K562 (cell line): ENCODE results near the gene SEH1L. TPM values are rescaled to one million over a fixed set of nuclear protein-coding genes. Genes with fewer than 3 reads are reported as not detected.

Source experiments
- ATAC-seq: fragments of 200-7000 bp; cut with Tn5 transposase; 3 replicates; pipeline ENCODE4 v1.9.1; 2020; ENCODE audit warnings: moderate library complexity
- BruUV-seq: library from RNA; stranded (reverse); fragments of 400-500 nt; replicated peaks from 2 replicates; lab custom pipeline; 2021; lab: Mats Ljungman, UMichigan
- CTCF ChIA-PET: fragments of 300-600 bp; formaldehyde crosslinking; extraction: SDS; loops from one replicate; lab custom pipeline; 2021; ENCODE audit warnings: low intra/inter-chr PET ratio; lab: Yijun Ruan, JAX
- POLR2A ChIA-PET: fragments of 300-600, 350-650 bp; sonication (Branson Sonifier 250); formaldehyde crosslinking; extraction: SDS; loops from one replicate; lab custom pipeline; 2021; ENCODE audit warnings: antibody characterized with exemption, inconsistent platforms; lab: Yijun Ruan, JAX
- DNase-seq, 4 experiments: peaks; one replicate each; pipeline versions ENCODE4 v3.0.0 to v3.0.0-alpha.2; 2011 to 2018; ENCODE audit warnings: low spot score in 3 of 4, mixed read lengths in 3 of 4; ENCODE audit errors: extremely low read depth in 1 of 4
- FAIRE-seq: peaks from 2 replicates; lab custom pipeline; 2011; peaks lifted over from hg19 to GRCh38; lab: Jason Lieb, UNC
- H2AFZ ChIP-seq: 2 replicates; pipeline ENCODE4 v1.6.0; 2011; ENCODE audit warnings: low read depth, low read length, control low read depth, inconsistent platforms
- H3K27ac ChIP-seq: fragments of 200-600 bp; 3 replicates; pipeline ENCODE4 v1.8.0; 2011; ENCODE audit warnings: low read depth, mild to moderate bottlenecking, control low read depth, inconsistent platforms, low read length, moderate library complexity, mixed read lengths; ENCODE audit errors: extremely low read depth
- H3K27me3 ChIP-seq, 2 experiments: fragments of 300-600 bp in 1 of 2; 2 replicates in 1 of 2; 3 replicates in 1 of 2; pipeline versions ENCODE4 v1.6.0 to v1.8.0; 2011; ENCODE audit warnings: inconsistent platforms in 2 of 2, low read length in 2 of 2, mild to moderate bottlenecking in 1 of 2, mixed read lengths in 1 of 2, moderate library complexity in 1 of 2; ENCODE audit not compliant: control insufficient read depth in 2 of 2, insufficient read depth in 2 of 2
- H3K36me3 ChIP-seq: fragments of 300-600 bp; 3 replicates; pipeline ENCODE4 v1.8.0; 2011; ENCODE audit warnings: mild to moderate bottlenecking, low read length, inconsistent platforms; ENCODE audit not compliant: control insufficient read depth, insufficient read depth
- H3K4me1 ChIP-seq, 2 experiments: fragments of 200-600 bp in 1 of 2; replicated peaks in 1 of 2; 2 replicates in 1 of 2; 3 replicates in 1 of 2; pipeline versions ENCODE4 v1.5.1 to v1.8.0; 2011; ENCODE audit warnings: inconsistent platforms in 2 of 2, low read length in 2 of 2, mild to moderate bottlenecking in 1 of 2, mixed read lengths in 1 of 2, moderate library complexity in 1 of 2; ENCODE audit not compliant: control insufficient read depth in 2 of 2, insufficient read depth in 2 of 2
- H3K4me2 ChIP-seq: 2 replicates; pipeline ENCODE4 v1.6.1; 2011; ENCODE audit warnings: low read length, control low read depth, inconsistent platforms, mixed read lengths; ENCODE audit not compliant: insufficient read depth
- H3K4me3 ChIP-seq: fragments of 200-600 bp; sonication (generic), shearing (Covaris generic); 2 replicates; pipeline ENCODE4 v1.5.1; 2016; ENCODE audit warnings: control low read depth, inconsistent platforms
- H3K79me2 ChIP-seq: fragments of 200-600 bp; 3 replicates; pipeline ENCODE4 v1.8.0; 2011; ENCODE audit warnings: low read length, inconsistent platforms; ENCODE audit not compliant: control insufficient read depth, insufficient read depth
- H3K9ac ChIP-seq, 2 experiments: 2 replicates each; pipeline versions ENCODE4 v1.6.0 to v1.6.1; 2011; ENCODE audit warnings: low read depth in 2 of 2, low read length in 2 of 2, control low read depth in 1 of 2, inconsistent platforms in 1 of 2, mild to moderate bottlenecking in 1 of 2, mixed read lengths in 1 of 2; ENCODE audit not compliant: insufficient read depth in 1 of 2
- H3K9me1 ChIP-seq: one replicate; pipeline ENCODE4 v1.6.0; 2011; ENCODE audit warnings: inconsistent platforms, mild to moderate bottlenecking, low read length, moderate library complexity; ENCODE audit not compliant: control insufficient read depth, insufficient read depth
- H3K9me3 ChIP-seq: replicated peaks from 2 replicates; pipeline ENCODE4 v1.5.1; 2011; ENCODE audit warnings: low read depth, low read length, inconsistent platforms; ENCODE audit not compliant: control insufficient read depth, insufficient read depth
- H4K20me1 ChIP-seq: replicated peaks from 2 replicates; pipeline ENCODE4 v1.6.1; 2011; ENCODE audit warnings: low read length, inconsistent platforms, mixed read lengths; ENCODE audit not compliant: control insufficient read depth, insufficient read depth
- BCLAF1 ChIP-seq, 2 experiments: fragments of 450-650 bp in 1 of 2; IDR thresholded peaks; 2 replicates each; pipeline ENCODE4 v1.6.1; 2011 to 2017; ENCODE audit warnings: low read depth in 2 of 2, antibody characterized with exemption in 1 of 2, borderline replicate concordance in 1 of 2, low read length in 1 of 2, mild to moderate bottlenecking in 1 of 2, mixed read lengths in 1 of 2; ENCODE audit not compliant: control insufficient read depth in 1 of 2
- CCNT2 ChIP-seq: IDR thresholded peaks from 2 replicates; pipeline ENCODE4 v1.6.1; 2011; ENCODE audit warnings: borderline replicate concordance, low read depth, mild to moderate bottlenecking, moderate library complexity, mixed read lengths, low read length; ENCODE audit not compliant: insufficient read length; ENCODE audit errors: extremely low read depth
- DEAF1 ChIP-seq: fragments of 450-650 bp; formaldehyde crosslinking; IDR thresholded peaks from 2 replicates; pipeline ENCODE4 v1.4.0; 2020; ENCODE audit warnings: mild to moderate bottlenecking, moderate library complexity
- ELF1 ChIP-seq: fragments of 200-800 bp; sonication (Bioruptor generic); IDR thresholded peaks from 2 replicates; pipeline ENCODE4 v1.6.1; 2016; ENCODE audit warnings: missing genetic modification characterization, missing compliant biosample characterization
- EP300 ChIP-seq: IDR thresholded peaks from 2 replicates; pipeline ENCODE4 v1.6.1; 2012; ENCODE audit warnings: low read length, improper control_type of control experiment
- FOXJ2 ChIP-seq: fragments of 200-800 bp; sonication (Bioruptor generic); IDR thresholded peaks from 2 replicates; pipeline ENCODE4 v1.6.1; 2016; ENCODE audit warnings: missing genetic modification characterization, missing compliant biosample characterization
- GABPB2 ChIP-seq: fragments of 250-450 bp; sonication (Bioruptor Pico); conservative IDR thresholded peaks from 2 replicates; pipeline ENCODE4 v1.5.1; 2021; ENCODE audit warnings: mild to moderate bottlenecking
- KAT2B ChIP-seq: IDR thresholded peaks from one replicate; pipeline ENCODE4 v1.6.1; 2012; ENCODE audit warnings: low read depth, mild to moderate bottlenecking, control low read depth, inconsistent platforms, low read length, moderate library complexity
- NR2F6 ChIP-seq: fragments of 450-650 bp; formaldehyde crosslinking; IDR thresholded peaks from 2 replicates; pipeline ENCODE4 v1.4.0; 2020; ENCODE audit warnings: mild to moderate bottlenecking
- RAD21 ChIP-seq, 2 experiments: fragments of 250-450 bp in 1 of 2; fragments of 450-650 bp in 1 of 2; sonication (Bioruptor Pico) in 1 of 2; formaldehyde crosslinking in 1 of 2; IDR thresholded peaks in 1 of 2; conservative IDR thresholded peaks in 1 of 2; 2 replicates each; pipeline versions ENCODE4 v1.4.0 to v1.8.0; 2020 to 2022; ENCODE audit warnings: mild to moderate bottlenecking in 2 of 2, moderate library complexity in 1 of 2
- RFX1 ChIP-seq: fragments of 450-650 bp; IDR thresholded peaks from 2 replicates; pipeline ENCODE4 v1.6.1; 2016; ENCODE audit warnings: mild to moderate bottlenecking, moderate library complexity
- ZNF449 ChIP-seq: fragments of 250-450 bp; sonication (Bioruptor Pico); IDR thresholded peaks from 2 replicates; pipeline ENCODE4 v1.8.0; 2022; ENCODE audit warnings: moderate library complexity, mild to moderate bottlenecking, inconsistent platforms
- ZNF707 ChIP-seq: fragments of 250-450 bp; sonication (Bioruptor Pico); conservative IDR thresholded peaks from 2 replicates; pipeline ENCODE4 v1.8.0; 2022; ENCODE audit warnings: inconsistent platforms, mild to moderate bottlenecking, moderate library complexity
- WGBS: fragments of 100-300 bp; shearing (Covaris generic); methylation state at CpG from one replicate; pipeline ENCODE4 v1.1.6; 2016; ENCODE audit warnings: low coverage, mixed read lengths; ENCODE audit not compliant: insufficient coverage; ENCODE audit errors: missing lambda C conversion rate; 5-methylcytosine and 5-hydroxymethylcytosine counted together
- in situ Hi-C: fragments of 300-500 bp; cut with MboI; formaldehyde crosslinking; loops from 4 replicates; pipeline ENCODE4 v1.15.0; 2018; ENCODE audit warnings: inconsistent platforms, mixed read lengths
- intact Hi-C: fragments of 100-400 bp; cut with micrococcal nuclease; formaldehyde crosslinking; loops from 2 replicates; pipeline ENCODE4 v1.14.2; 2022
- polyA plus RNA-seq, 8 experiments: library from polyadenylated mRNA; depleted of rRNA in 4 of 8; stranded (reverse) in 5 of 8; unstranded in 3 of 8; fragments of >200 nt; fragmentation: Nextera tagmentation in 2 of 8; fragmentation: Illumina TruSeq in 1 of 8; extraction: Ambion mirVana in 2 of 8; extraction: Trizol in 1 of 8; gene quantifications; 2 replicates each; pipeline versions ENCODE4 v1.2.1 to v1.2.3, GENCODE V29; 2011 to 2014; ENCODE audit warnings: inconsistent platforms in 1 of 8, missing spikeins in 1 of 8
- total RNA-seq, 7 experiments: library from RNA; depleted of rRNA in 6 of 7; stranded (reverse); fragments of >200 nt in 6 of 7; fragmentation: Illumina TruSeq in 2 of 7; extraction: Trizol in 2 of 7; gene quantifications; 2 replicates each; pipeline versions ENCODE4 v1.2.1 to v1.2.3, GENCODE V29; 2011 to 2021; ENCODE audit warnings: low replicate concordance in 1 of 7
- TF ChIP-seq, protein P1 (sequence below), 2 experiments: fragments of 450-650 bp in 1 of 2; sonication (generic) in 1 of 2; formaldehyde crosslinking; conservative IDR thresholded peaks; 2 replicates each; pipeline versions ENCODE4 v1.4.0 to v1.8.1; 2020 to 2022; ENCODE audit warnings: mild to moderate bottlenecking in 1 of 2, missing genetic modification reagents in 1 of 2

SEH1L gene
- total and polyA plus RNA-seq, 9 of the 15 experiments (the other 6 are each of a cell fraction or from before 2014, with no cell fraction given) = 62.2 to 180 (median 108) TPM

GRCh38 chr18:13036622-13037320, 89.0 kb downstream of the SEH1L start:
- Histone ChIP-seq H3K4me2 (no peak overlapping the region), H3K27ac (no peak overlapping the region), H3K27me3 (no peaks in the 10 kb centered on the region), H3K4me1 (peaks cover 0 to 3% of the 10 kb centered on the region in 2 experiments; a peak in 1 of 5 replicates), H3K79me2 (peaks cover 4% of the 10 kb centered on the region; the same call in 1 of the 3 replicates), H3K9ac (no peak overlapping the region), H2AFZ (no peak overlapping the region), H3K9me1 (no peaks in the 10 kb centered on the region), H3K9me3 (no peaks in the 10 kb centered on the region; the same call in 1 of the 2 replicates), H3K36me3 (peaks cover 79% of the 10 kb centered on the region), H3K4me3 (no peak overlapping the region), H4K20me1 (no peaks in the 10 kb centered on the region)
- FAIRE-seq (no peak), DNase-seq (no peak), ATAC-seq (no peak)
- WGBS = 93% methylated on average over 6 of the region's 7 CpGs
- POLR2A ChIA-PET = interaction anchor here (1.8 kb wide), 1 partner anchor 13 kb away, joined by 5 read pairs; no protein-coding TSS in a partner anchor
- in situ Hi-C loops = loop anchor here (10.0 kb wide), 1 partner anchor 1132 kb away; the partner anchor contains the start of gene MPPE1
- no TSS peak for BruUV-seq
- intact Hi-C loops = no loop called here
- CTCF ChIA-PET = no interaction called here
- TF ChIP-seq RAD21 (CRISPR knock-in tag; conservative IDR thresholded peaks at IDR 0.05 in 1 of 2, IDR thresholded peaks at IDR 0.05 in 1 of 2) (no peak), KAT2B (no peak), ZNF707 (CRISPR knock-in tag) (no peak), CCNT2 (no peak), NR2F6 (CRISPR knock-in tag) (no peak), FOXJ2 (no peak), EP300 (no peak), RFX1 (no peak), BCLAF1 (IDR thresholded peaks at IDR 0.05; ENCODE audit: borderline replicate concordance in 1 of 2, control insufficient read depth in 1 of 2, low read depth in 2 of 2, low read length in 1 of 2) (no peak), ELF1 (tag) (no peak), DEAF1 (no peak), ZNF449 (CRISPR knock-in tag) (no peak), GABPB2 (CRISPR knock-in tag) (no peak)
- TF ChIP-seq, protein P1, sequence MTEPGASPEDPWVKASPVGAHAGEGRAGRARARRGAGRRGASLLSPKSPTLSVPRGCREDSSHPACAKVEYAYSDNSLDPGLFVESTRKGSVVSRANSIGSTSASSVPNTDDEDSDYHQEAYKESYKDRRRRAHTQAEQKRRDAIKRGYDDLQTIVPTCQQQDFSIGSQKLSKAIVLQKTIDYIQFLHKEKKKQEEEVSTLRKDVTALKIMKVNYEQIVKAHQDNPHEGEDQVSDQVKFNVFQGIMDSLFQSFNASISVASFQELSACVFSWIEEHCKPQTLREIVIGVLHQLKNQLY (CRISPR knock-in tag; conservative IDR thresholded peaks at IDR 0.05) = no peak
